ENCODE measurements around the gene TUBB4B. TPM values are rescaled to one million over a fixed set of nuclear protein-coding genes. Genes with fewer than 3 reads are reported as not detected.
"Not testable (repeated sequence)": the region's sequence is repeated elsewhere in the genome, so short reads cannot be mapped to it uniquely, and the experiment has no call there.

TUBB4B gene
- total RNA-seq, 1 experiment from 2014 or later: 66.1 TPM

- in situ Hi-C loops (cut with HindIII; ENCODE audit: low pct_unique_long_range_greater_than_20kb, low sequenced_read_pairs): no loop called here
- no peak for DNase-seq (ENCODE audit: low read depth, low spot score)
Measured at GRCh38 chr9:137231372-137232039, 9.6 kb upstream of the TUBB4B start.

- in situ Hi-C loops (cut with HindIII; ENCODE audit: low pct_unique_long_range_greater_than_20kb, low sequenced_read_pairs): no loop called here
- no peak for DNase-seq (ENCODE audit: low read depth, low spot score)
Measured at GRCh38 chr9:137232101-137232500, 9.0 kb upstream of the TUBB4B start.

- in situ Hi-C loops (cut with HindIII; ENCODE audit: low pct_unique_long_range_greater_than_20kb, low sequenced_read_pairs): no loop called here
- DNase-seq (ENCODE audit: low read depth, low spot score): no peak
Measured at GRCh38 chr9:137232510-137232909, 8.6 kb upstream of the TUBB4B start.

GRCh38 chr9:137233143-137233980 is 7.7 kb upstream of the TUBB4B start:
- DNase-seq (ENCODE audit: low read depth, low spot score): no peak
- in situ Hi-C loops (cut with HindIII; ENCODE audit: low pct_unique_long_range_greater_than_20kb, low sequenced_read_pairs): no loop called here

- in situ Hi-C loops (cut with HindIII; ENCODE audit: low pct_unique_long_range_greater_than_20kb, low sequenced_read_pairs): no loop called here
Measured at GRCh38 chr9:137234055-137234697, 6.9 kb upstream of the TUBB4B start.

GRCh38 chr9:137234758-137235423 is 6.2 kb upstream of the TUBB4B start:
- DNase-seq (ENCODE audit: low read depth, low spot score): no peak
- in situ Hi-C loops (cut with HindIII; ENCODE audit: low pct_unique_long_range_greater_than_20kb, low sequenced_read_pairs): no loop called here

More at GRCh38 chr9:137234055-137234697, 6.9 kb upstream of the TUBB4B start:
- no peak for DNase-seq (ENCODE audit: low read depth, low spot score)

- in situ Hi-C loops (cut with HindIII; ENCODE audit: low pct_unique_long_range_greater_than_20kb, low sequenced_read_pairs): no loop called here
- DNase-seq (ENCODE audit: low read depth, low spot score): no peak
Measured at GRCh38 chr9:137235424-137236237, 5.5 kb upstream of the TUBB4B start.

- in situ Hi-C loops (cut with HindIII; ENCODE audit: low pct_unique_long_range_greater_than_20kb, low sequenced_read_pairs): no loop called here
- DNase-seq (ENCODE audit: low read depth, low spot score): peak; percentile 83
Measured at GRCh38 chr9:137236238-137236935, 4.7 kb upstream of the TUBB4B start.

GRCh38 chr9:137236936-137237421 is 4.1 kb upstream of the TUBB4B start:
- no peak for DNase-seq (ENCODE audit: low read depth, low spot score)
- in situ Hi-C loops (cut with HindIII; ENCODE audit: low pct_unique_long_range_greater_than_20kb, low sequenced_read_pairs): no loop called here

- in situ Hi-C loops (cut with HindIII; ENCODE audit: low pct_unique_long_range_greater_than_20kb, low sequenced_read_pairs): no loop called here
- DNase-seq (ENCODE audit: low read depth, low spot score): no peak
Measured at GRCh38 chr9:137237759-137238726, 3.0 kb upstream of the TUBB4B start.

GRCh38 chr9:137239541-137240200 is 1.4 kb upstream of the TUBB4B start:
- DNase-seq (ENCODE audit: low read depth, low spot score); in situ Hi-C loops (cut with HindIII; ENCODE audit: low pct_unique_long_range_greater_than_20kb, low sequenced_read_pairs): not testable (repeated sequence)

GRCh38 chr9:137240318-137240840 is 708 bp upstream of the TUBB4B start:
- DNase-seq (ENCODE audit: low read depth, low spot score): peak; percentile 75
- in situ Hi-C loops (cut with HindIII; ENCODE audit: low pct_unique_long_range_greater_than_20kb, low sequenced_read_pairs): no loop called here

GRCh38 chr9:137241490-137242268 is 592 bp downstream of the TUBB4B start:
- in situ Hi-C loops (cut with HindIII; ENCODE audit: low pct_unique_long_range_greater_than_20kb, low sequenced_read_pairs): no loop called here
- DNase-seq (ENCODE audit: low read depth, low spot score): no peak
